Measurements from ENCODE around the gene PRDM11.
"Not testable (repeated sequence)": the region's sequence is repeated elsewhere in the genome, so short reads cannot be mapped to it uniquely, and the experiment has no call there.

PRDM11 gene

GRCh38 chr11:45238724-45239123, 92.3 kb downstream of the PRDM11 start:
- no peak for DNase-seq

GRCh38 chr11:45239733-45240132, 93.3 kb downstream of the PRDM11 start:
- DNase-seq = no peak

GRCh38 chr11:45243967-45244366, 97.5 kb downstream of the PRDM11 start:
- DNase-seq = no peak

GRCh38 chr11:45245218-45246045, 99.0 kb downstream of the PRDM11 start:
- no peak for DNase-seq

- no peak for DNase-seq
Observed at GRCh38 chr11:45246241-45246640, 99.8 kb downstream of the PRDM11 start.

- no peak for DNase-seq
Observed at GRCh38 chr11:45247433-45247832, 101.0 kb downstream of the PRDM11 start.

- DNase-seq = no peak
Observed at GRCh38 chr11:45248501-45249011, 102.1 kb downstream of the PRDM11 start.

GRCh38 chr11:45249372-45249771, 102.9 kb downstream of the PRDM11 start:
- not testable (repeated sequence) for DNase-seq

GRCh38 chr11:45250035-45250718, 103.7 kb downstream of the PRDM11 start:
- no peak for DNase-seq

GRCh38 chr11:45252134-45252856, 105.9 kb downstream of the PRDM11 start:
- peak in 3 of 4 experiments; percentile 8 to 52 (median 28) for DNase-seq

- no peak for DNase-seq
Observed at GRCh38 chr11:45252877-45253276, 106.4 kb downstream of the PRDM11 start.

- DNase-seq = no peak
Observed at GRCh38 chr11:45253640-45254039, 107.2 kb downstream of the PRDM11 start.

GRCh38 chr11:45254070-45254469, 107.6 kb downstream of the PRDM11 start:
- DNase-seq = no peak

GRCh38 chr11:45258982-45259530, 112.6 kb downstream of the PRDM11 start:
- DNase-seq = no peak

- no peak for DNase-seq
Observed at GRCh38 chr11:45259592-45259991, 113.2 kb downstream of the PRDM11 start.

- no peak for DNase-seq
Observed at GRCh38 chr11:45260071-45260470, 113.6 kb downstream of the PRDM11 start.

- DNase-seq = no peak
Observed at GRCh38 chr11:45262900-45263299, 116.5 kb downstream of the PRDM11 start.

GRCh38 chr11:45263773-45264172, 117.3 kb downstream of the PRDM11 start:
- DNase-seq = no peak

GRCh38 chr11:45264839-45265515, 118.5 kb downstream of the PRDM11 start:
- no peak for DNase-seq

- peak in 1 of 4 experiments; percentile 4 for DNase-seq
Observed at GRCh38 chr11:45265969-45266675, 119.7 kb downstream of the PRDM11 start.

- DNase-seq = no peak
Observed at GRCh38 chr11:45266676-45267020, 120.2 kb downstream of the PRDM11 start.

GRCh38 chr11:45267052-45267451, 120.6 kb downstream of the PRDM11 start:
- DNase-seq = peak in 2 of 4 experiments; percentile 5 to 22
